Astrocyte (in vitro differentiated cells and primary cell): ENCODE measurements around the gene MON2. TPM values are rescaled to one million over a fixed set of nuclear protein-coding genes. Genes with fewer than 3 reads are reported as not detected.
"Not testable (repeated sequence)": the region's sequence is repeated elsewhere in the genome, so short reads cannot be mapped to it uniquely, and the experiment has no call there.

Source experiments
- DNase-seq: peaks from one replicate; pipeline ENCODE4 v3.0.0-alpha.2; 2010; ENCODE audit warnings: low read depth
- FAIRE-seq: peaks from 2 replicates; lab custom pipeline; 2011; peaks lifted over from hg19 to GRCh38; lab: Jason Lieb, UNC
- H2AFZ ChIP-seq: 2 replicates; pipeline ENCODE4 v1.6.0; 2012; ENCODE audit warnings: low read depth, low read length, inconsistent platforms
- H3K27ac ChIP-seq: 2 replicates; pipeline ENCODE4 v1.5.1; 2011; ENCODE audit warnings: low read depth, low read length, inconsistent platforms
- H3K27me3 ChIP-seq: 2 replicates; pipeline ENCODE4 v1.6.0; 2011; ENCODE audit warnings: low read length, inconsistent platforms; ENCODE audit not compliant: insufficient read depth
- H3K36me3 ChIP-seq: 2 replicates; pipeline ENCODE4 v1.5.1; 2011; ENCODE audit warnings: low read length, inconsistent platforms; ENCODE audit not compliant: insufficient read depth
- H3K4me1 ChIP-seq: 2 replicates; pipeline ENCODE4 v1.5.1; 2011; ENCODE audit warnings: low read length, inconsistent platforms; ENCODE audit not compliant: insufficient read depth
- H3K4me2 ChIP-seq: 2 replicates; pipeline ENCODE4 v1.6.0; 2012; ENCODE audit warnings: low read length, inconsistent platforms
- H3K4me3 ChIP-seq: 2 replicates; pipeline ENCODE4 v1.5.1; 2011; ENCODE audit warnings: low read depth, mild to moderate bottlenecking, low read length, inconsistent platforms; ENCODE audit not compliant: insufficient read depth
- H3K79me2 ChIP-seq: 2 replicates; pipeline ENCODE4 v1.6.0; 2012; ENCODE audit warnings: mild to moderate bottlenecking, low read length, inconsistent platforms; ENCODE audit not compliant: insufficient read depth
- H3K9ac ChIP-seq: 2 replicates; pipeline ENCODE4 v1.6.0; 2012; ENCODE audit warnings: mild to moderate bottlenecking, low read length, inconsistent platforms
- H3K9me3 ChIP-seq: 2 replicates; pipeline ENCODE4 v1.5.1; 2012; ENCODE audit warnings: low read depth, mild to moderate bottlenecking, low read length, inconsistent platforms; ENCODE audit not compliant: insufficient read depth
- H4K20me1 ChIP-seq: 2 replicates; pipeline ENCODE4 v1.6.0; 2012; ENCODE audit warnings: low read length, inconsistent platforms; ENCODE audit not compliant: insufficient read depth
- H3K27ac Mint-ChIP-seq: one replicate; pipeline ENCODE4 v1.8.0; 2021; ENCODE audit warnings: mild to moderate bottlenecking, mixed read lengths; ENCODE audit not compliant: unreplicated experiment
- H3K27me3 Mint-ChIP-seq: one replicate; pipeline ENCODE4 v1.8.0; 2021; ENCODE audit warnings: low read depth, mixed read lengths; ENCODE audit not compliant: unreplicated experiment
- H3K36me3 Mint-ChIP-seq: one replicate; pipeline ENCODE4 v1.8.0; 2021; ENCODE audit warnings: low read depth, mixed read lengths; ENCODE audit not compliant: unreplicated experiment
- H3K4me1 Mint-ChIP-seq: one replicate; pipeline ENCODE4 v1.8.0; 2021; ENCODE audit warnings: low read depth, mixed read lengths; ENCODE audit not compliant: unreplicated experiment
- H3K4me3 Mint-ChIP-seq: one replicate; pipeline ENCODE4 v1.8.0; 2021; ENCODE audit warnings: mild to moderate bottlenecking, moderate library complexity, mixed read lengths; ENCODE audit not compliant: unreplicated experiment
- H3K9me3 Mint-ChIP-seq: one replicate; pipeline ENCODE4 v1.8.0; 2021; ENCODE audit warnings: mild to moderate bottlenecking, mixed read lengths; ENCODE audit not compliant: unreplicated experiment
- CTCF ChIP-seq: IDR thresholded peaks from 2 replicates; pipeline ENCODE4 v1.5.1; 2011; ENCODE audit warnings: low read depth, mild to moderate bottlenecking, inconsistent platforms, low read length, moderate library complexity; ENCODE audit not compliant: insufficient read depth
- EZH2 ChIP-seq: IDR thresholded peaks from 2 replicates; pipeline ENCODE4 v1.6.1; 2012; ENCODE audit warnings: mild to moderate bottlenecking, low read length, inconsistent platforms; ENCODE audit not compliant: insufficient read depth
- total RNA-seq: library from RNA; stranded (reverse); gene quantifications from 2 replicates; pipeline ENCODE4 v1.2.1, GENCODE V29; 2021

The MON2 gene
- total RNA-seq, 1 donor from 2014 or later = 39.7 TPM

DNA sequence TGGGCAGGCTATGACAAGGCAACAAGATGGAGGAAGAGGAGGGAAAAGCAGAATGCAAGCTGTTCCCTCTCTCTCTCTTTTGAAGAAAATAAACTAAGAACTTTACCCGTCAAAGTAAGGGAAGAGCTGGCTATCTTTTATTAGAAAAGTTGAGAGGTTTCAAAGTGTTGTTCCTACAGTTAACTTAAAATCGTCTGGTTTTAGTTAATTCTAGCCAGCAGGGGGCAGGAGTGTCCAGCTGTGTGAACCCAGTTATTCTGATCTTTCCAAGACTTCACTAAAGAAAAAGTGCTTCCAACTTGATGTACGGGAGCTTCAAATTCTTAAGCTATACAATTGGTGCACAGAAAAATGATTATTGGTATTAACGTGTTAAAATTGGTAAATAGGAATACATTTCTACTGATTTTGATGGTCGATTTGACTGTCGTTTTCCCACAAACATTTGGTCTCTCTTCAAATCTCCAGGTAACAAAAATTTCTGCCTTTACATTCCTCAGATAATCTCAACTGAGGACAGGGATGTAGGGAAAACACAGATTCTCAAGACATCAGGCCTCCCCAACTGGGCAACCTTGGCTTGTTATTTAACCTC, 28.4 kb upstream of the MON2 start:
- peaks cover 9% of the 10 kb centered on the region for H3K9me3 Mint-ChIP-seq
- Histone ChIP-seq H3K36me3 (no peaks in the 10 kb centered on the region), H3K4me3 (no peak overlapping the region), H3K27ac (no peak overlapping the region), H3K9me3 (no peaks in the 10 kb centered on the region), H3K9ac (no peak overlapping the region), H3K79me2 (no peaks in the 10 kb centered on the region), H2AFZ (no peak overlapping the region), H3K27me3 (peaks cover 7% of the 10 kb centered on the region), H3K4me1 (peaks cover 9% of the 10 kb centered on the region), H3K4me2 (no peak overlapping the region), H4K20me1 (no peaks in the 10 kb centered on the region)
- TF ChIP-seq CTCF (peak; percentile 87), EZH2 (no peak)
- H3K27me3 Mint-ChIP-seq = peaks cover 29% of the 10 kb centered on the region
- peak; percentile 12 for DNase-seq
- no peak overlapping the region for H3K4me3 Mint-ChIP-seq
- no peak overlapping the region for H3K27ac Mint-ChIP-seq
- FAIRE-seq = peak; percentile 9
- no peaks in the 10 kb centered on the region for H3K4me1 Mint-ChIP-seq
- H3K36me3 Mint-ChIP-seq = peaks cover 2% of the 10 kb centered on the region

DNA sequence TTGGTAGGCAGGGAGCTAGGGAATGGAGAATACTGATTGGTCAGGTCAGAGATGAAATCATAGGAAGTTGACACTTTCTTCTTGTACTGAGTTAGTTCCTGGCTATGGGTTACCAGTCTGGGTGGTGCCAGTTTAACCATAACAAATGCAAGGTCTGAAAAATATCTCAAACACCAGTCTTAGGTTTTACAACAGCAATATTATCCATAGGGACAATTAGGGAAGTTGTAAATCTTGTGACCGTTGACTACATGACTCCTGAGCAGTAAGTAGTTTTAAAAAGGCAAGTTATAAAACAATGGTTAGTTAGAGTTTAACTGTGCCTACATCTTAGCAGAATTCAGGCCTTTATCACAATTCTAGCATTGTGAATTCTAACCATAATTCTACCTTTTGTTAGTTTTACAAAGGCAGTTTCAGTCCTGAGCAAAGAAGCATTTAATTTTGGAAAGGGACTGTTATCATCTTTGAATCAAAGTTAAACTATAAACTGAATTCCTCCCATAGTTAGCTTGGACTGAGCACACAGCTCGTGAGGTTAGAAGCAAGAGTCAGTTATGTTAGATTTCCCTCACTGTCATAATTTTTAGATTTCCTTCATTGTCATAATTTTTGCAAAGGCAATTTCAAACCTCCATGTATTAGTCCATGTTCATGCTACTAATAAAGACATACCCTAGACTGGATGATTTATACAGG, 19.7 kb upstream of the MON2 start:
- H3K27me3 Mint-ChIP-seq = no peaks in the 10 kb centered on the region
- Histone ChIP-seq H3K9me3 (no peaks in the 10 kb centered on the region), H3K27me3 (no peaks in the 10 kb centered on the region), H3K36me3 (no peaks in the 10 kb centered on the region), H3K4me3 (no peak overlapping the region), H3K79me2 (no peaks in the 10 kb centered on the region), H2AFZ (no peak overlapping the region), H3K4me1 (no peaks in the 10 kb centered on the region), H3K9ac (no peak overlapping the region), H4K20me1 (no peaks in the 10 kb centered on the region), H3K27ac (no peak overlapping the region), H3K4me2 (no peak overlapping the region)
- no peak overlapping the region for H3K4me3 Mint-ChIP-seq
- no peaks in the 10 kb centered on the region for H3K36me3 Mint-ChIP-seq
- no peak overlapping the region for H3K27ac Mint-ChIP-seq
- no peaks in the 10 kb centered on the region for H3K4me1 Mint-ChIP-seq
- TF ChIP-seq EZH2 = no peak
- no peak for TF ChIP-seq CTCF
- DNase-seq (no peak), FAIRE-seq (no peak)
- no peaks in the 10 kb centered on the region for H3K9me3 Mint-ChIP-seq

GRCh38 chr12:62448436-62448835, 18.2 kb upstream of the MON2 start:
- no peaks in the 10 kb centered on the region for H3K9me3 Mint-ChIP-seq
- no peaks in the 10 kb centered on the region for H4K20me1 ChIP-seq
- no peak overlapping the region for H3K27ac ChIP-seq
- H3K27ac Mint-ChIP-seq = no peak overlapping the region
- DNase-seq (no peak), FAIRE-seq (no peak)
- H2AFZ ChIP-seq = no peak overlapping the region
- H3K4me1 ChIP-seq = no peaks in the 10 kb centered on the region
- no peaks in the 10 kb centered on the region for H3K4me1 Mint-ChIP-seq
- no peak overlapping the region for H3K4me3 Mint-ChIP-seq
- H3K9ac ChIP-seq = no peak overlapping the region
- no peaks in the 10 kb centered on the region for H3K27me3 Mint-ChIP-seq
- H3K4me2 ChIP-seq = no peak overlapping the region
- H3K9me3 ChIP-seq = no peaks in the 10 kb centered on the region
- H3K4me3 ChIP-seq = no peak overlapping the region
- H3K27me3 ChIP-seq = no peaks in the 10 kb centered on the region
- H3K36me3 Mint-ChIP-seq = no peaks in the 10 kb centered on the region
- H3K36me3 ChIP-seq = no peaks in the 10 kb centered on the region
- H3K79me2 ChIP-seq = no peaks in the 10 kb centered on the region
- no peak for TF ChIP-seq EZH2
- TF ChIP-seq CTCF = no peak

DNA sequence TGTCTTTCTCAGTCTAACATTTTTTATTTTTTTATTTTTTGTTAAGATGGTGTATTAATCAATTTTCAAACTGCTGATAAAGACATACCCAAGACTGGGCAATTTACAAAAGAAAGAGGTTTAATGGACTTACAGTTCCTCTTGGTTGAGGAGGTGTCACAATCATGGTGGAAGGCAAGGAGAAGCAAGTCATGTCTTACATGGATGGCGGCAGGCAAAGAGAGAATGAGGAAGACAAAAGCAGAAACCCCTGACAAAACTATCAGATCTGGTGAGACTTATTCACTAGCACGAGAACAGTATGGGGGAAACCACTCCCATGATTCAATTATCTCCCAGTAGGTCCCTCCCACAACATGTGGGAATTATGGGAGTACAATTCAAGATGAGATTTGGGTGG, 11.2 kb upstream of the MON2 start:
- H4K20me1 ChIP-seq, H3K4me3 ChIP-seq, H3K36me3 ChIP-seq, H3K27ac Mint-ChIP-seq, H3K9me3 Mint-ChIP-seq, H3K4me2 ChIP-seq, H3K79me2 ChIP-seq, H3K4me1 ChIP-seq, H2AFZ ChIP-seq, H3K27me3 ChIP-seq, H3K4me3 Mint-ChIP-seq, FAIRE-seq, DNase-seq, H3K36me3 Mint-ChIP-seq, H3K9me3 ChIP-seq, H3K27me3 Mint-ChIP-seq, H3K4me1 Mint-ChIP-seq, H3K9ac ChIP-seq, H3K27ac ChIP-seq: not testable (repeated sequence)
